K562 (cell line): ENCODE data around the gene CYB5R3. TPM values are rescaled to one million over a fixed set of nuclear protein-coding genes. Genes with fewer than 3 reads are reported as not detected.

Experiments used
- CHD7 ChIP-seq: fragments of 200-600 bp; sonication (generic); IDR thresholded peaks from one replicate; pipeline ENCODE4 v1.6.1; 2012; ENCODE audit warnings: mild to moderate bottlenecking, low read depth, low read length, inconsistent platforms
- ELF1 ChIP-seq: fragments of 200-800 bp; sonication (Bioruptor generic); IDR thresholded peaks from 2 replicates; pipeline ENCODE4 v1.6.1; 2016; ENCODE audit warnings: missing genetic modification characterization, missing compliant biosample characterization
- IFI16 ChIP-seq: fragments of 250-450 bp; sonication (Bioruptor Pico); IDR thresholded peaks from 2 replicates; pipeline ENCODE4 v2.1.2; 2022; ENCODE audit warnings: mild to moderate bottlenecking, inconsistent platforms
- PURB ChIP-seq: sonication (generic); formaldehyde crosslinking; IDR thresholded peaks from 2 replicates; pipeline ENCODE4 v1.9.0; 2021; ENCODE audit warnings: low read depth, mild to moderate bottlenecking, missing genetic modification reagents
- RBM22 ChIP-seq: fragments of 200-400 bp; formaldehyde crosslinking; IDR thresholded peaks from 2 replicates; pipeline ENCODE4 v1.6.1; 2018; ENCODE audit warnings: low read length, low read depth; ENCODE audit not compliant: poor library complexity, severe bottlenecking
- RCOR1 ChIP-seq, 2 experiments: IDR thresholded peaks; 2 replicates each; pipeline ENCODE4 v1.6.1; 2012; ENCODE audit warnings: low read depth in 2 of 2, low read length in 2 of 2, borderline replicate concordance in 1 of 2, improper control_type of control experiment in 1 of 2
- RNF219 ChIP-seq: fragments of 250-450 bp; sonication (Bioruptor Pico); IDR thresholded peaks from 2 replicates; pipeline ENCODE4 v1.5.0; 2022; ENCODE audit warnings: mild to moderate bottlenecking
- SRF ChIP-seq, 2 experiments: fragments of 250-450, 450-650 bp in 1 of 2; sonication (Bioruptor Pico) in 1 of 2; sonication (generic) in 1 of 2; formaldehyde crosslinking; IDR thresholded peaks; 2 replicates each; pipeline versions ENCODE4 v1.5.0 to v1.5.1; 2020 to 2022; ENCODE audit warnings: mild to moderate bottlenecking in 1 of 2, missing genetic modification reagents in 1 of 2
- polyA plus RNA-seq, 8 experiments: library from polyadenylated mRNA; depleted of rRNA in 4 of 8; stranded (reverse) in 5 of 8; unstranded in 3 of 8; fragments of >200 nt; fragmentation: Nextera tagmentation in 2 of 8; fragmentation: Illumina TruSeq in 1 of 8; extraction: Ambion mirVana in 2 of 8; extraction: Trizol in 1 of 8; gene quantifications; 2 replicates each; pipeline versions ENCODE4 v1.2.1 to v1.2.3, GENCODE V29; 2011 to 2014; ENCODE audit warnings: inconsistent platforms in 1 of 8, missing spikeins in 1 of 8
- total RNA-seq, 7 experiments: library from RNA; depleted of rRNA in 6 of 7; stranded (reverse); fragments of >200 nt in 6 of 7; fragmentation: Illumina TruSeq in 2 of 7; extraction: Trizol in 2 of 7; gene quantifications; 2 replicates each; pipeline versions ENCODE4 v1.2.1 to v1.2.3, GENCODE V29; 2011 to 2021; ENCODE audit warnings: low replicate concordance in 1 of 7

The CYB5R3 gene
- total and polyA plus RNA-seq, 9 of the 15 experiments (the other 6 are each of a cell fraction or from before 2014, with no cell fraction given): 1.4 to 66.8 (median 23.4) TPM

GRCh38 chr22:42655693-42656092 is 6.5 kb upstream of the CYB5R3 start (continued):
- TF ChIP-seq RNF219 (CRISPR knock-in tag) (no peak), ELF1 (no peak), RBM22 (no peak), IFI16 (CRISPR knock-in tag) (no peak), SRF (CRISPR knock-in tag; IDR thresholded peaks at IDR 0.05) (no peak), PURB (no peak), CHD7 (no peak), RCOR1 (IDR thresholded peaks at IDR 0.05; ENCODE audit: borderline replicate concordance in 1 of 2, low read depth in 2 of 2, low read length in 2 of 2) (no peak)
